ENCODE results near the gene SH2D4B.

- TF ChIP-seq CTCF (IDR thresholded peaks at IDR 0.05; ENCODE audit: low read length): no peak
- TF ChIP-seq EZH2 (IDR thresholded peaks at IDR 0.05; ENCODE audit: borderline replicate concordance, low read length): no peak
These were observed 71.6 kb downstream of the SH2D4B start for GRCh38 chr10:80609331-80609730.

Measured in OCI-LY1 (cell line).